ENCODE data around the gene CPNE6.

- TF ChIP-seq ZNF274 (IDR thresholded peaks at IDR 0.05; ENCODE audit: low read depth, low read length) (no peak), YY1 (IDR thresholded peaks at IDR 0.05; ENCODE audit: insufficient read depth, insufficient read length) (no peak)
Observed at GRCh38 chr14:24106672-24107271, 35.4 kb downstream of the CPNE6 start.

All from NT2/D1 (cell line).